DMS53 treated with DMSO at 0.1 percent for 48 hours (cell line): ENCODE measurements around the gene LRRC1.

ENCODE experiments used
- DNase-seq: peaks from one replicate; lab custom pipeline; 2025; ENCODE audit not compliant: unreplicated experiment; lab: John Stamatoyannopoulos, UW

Gene LRRC1

DNA sequence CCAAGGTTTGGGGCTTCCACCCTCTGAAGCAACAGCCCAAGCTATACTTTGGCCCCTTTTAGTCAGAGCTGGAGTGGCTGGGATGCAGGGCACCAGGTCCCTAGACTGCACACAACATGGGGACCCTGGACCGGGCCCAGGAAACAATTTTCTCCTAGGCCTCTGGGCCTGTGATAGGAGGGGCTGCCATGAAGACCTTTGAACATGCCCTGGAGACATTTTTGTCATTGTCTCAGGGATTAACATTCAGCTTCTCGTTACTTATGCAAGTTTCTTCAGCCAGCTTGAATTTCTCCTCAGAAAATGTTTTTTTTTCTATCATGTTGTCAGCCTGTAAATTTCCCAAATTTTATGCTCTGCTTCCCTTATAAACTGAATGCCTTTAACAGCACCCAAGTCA lies 82.3 kb downstream of the LRRC1 start:
- no peak for DNase-seq

DNA sequence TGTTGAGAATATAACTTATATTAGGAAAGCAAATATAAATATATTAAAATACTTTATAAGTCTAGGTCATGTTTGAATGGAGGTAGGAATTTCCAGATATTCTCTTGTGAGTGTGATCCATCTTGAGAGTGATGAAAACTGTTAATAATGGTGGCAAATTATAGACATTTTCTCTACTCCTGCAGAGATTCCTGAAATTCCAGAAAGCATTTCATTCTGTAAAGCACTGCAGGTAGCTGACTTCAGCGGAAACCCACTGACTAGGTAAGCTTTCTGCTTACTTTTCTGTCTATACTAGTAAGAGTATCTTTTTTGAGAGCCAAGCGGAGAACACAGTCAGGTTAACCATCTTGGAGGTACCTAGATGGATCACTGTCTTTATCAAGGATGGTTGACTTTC lies 84.0 kb downstream of the LRRC1 start:
- DNase-seq = no peak

DNA sequence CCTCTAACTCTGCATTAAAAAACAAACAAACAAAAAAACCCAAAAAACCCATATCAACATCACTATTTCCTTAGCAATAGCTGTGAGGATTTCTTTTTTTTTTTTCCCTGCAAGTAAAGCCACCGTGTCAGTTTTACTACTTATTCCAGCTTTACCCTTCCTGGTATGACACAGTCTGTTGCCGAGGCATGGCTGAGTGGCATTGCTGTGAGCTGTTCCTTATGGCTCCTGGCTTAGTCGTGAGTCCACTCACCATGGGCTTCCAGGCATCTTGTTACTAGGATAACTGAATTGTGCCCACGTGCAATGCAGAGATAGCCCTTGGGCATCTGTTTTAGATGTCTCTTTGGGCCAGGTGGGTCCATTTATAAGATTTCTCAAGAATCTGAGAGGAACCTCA lies 84.8 kb downstream of the LRRC1 start:
- DNase-seq = no peak

DNA sequence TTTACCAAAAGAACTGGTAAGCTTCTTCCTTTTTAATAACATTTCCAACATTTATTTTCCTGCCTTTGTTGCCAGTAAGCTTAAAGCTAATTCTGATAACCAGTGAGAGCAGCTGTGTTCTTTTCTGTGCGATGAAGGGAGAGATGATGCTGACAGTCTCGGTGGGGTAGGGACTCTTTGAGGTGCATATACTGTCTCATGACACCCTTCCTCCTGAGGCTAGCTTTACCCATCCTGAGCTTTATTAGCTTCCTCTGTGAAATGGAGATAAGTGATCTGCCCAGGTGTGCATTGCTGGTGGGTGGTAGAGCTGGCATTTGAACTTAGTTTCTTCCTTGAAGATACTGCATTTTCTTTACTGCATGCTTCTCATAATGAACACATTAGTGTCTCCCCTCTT lies 92.5 kb downstream of the LRRC1 start:
- no peak for DNase-seq

DNA sequence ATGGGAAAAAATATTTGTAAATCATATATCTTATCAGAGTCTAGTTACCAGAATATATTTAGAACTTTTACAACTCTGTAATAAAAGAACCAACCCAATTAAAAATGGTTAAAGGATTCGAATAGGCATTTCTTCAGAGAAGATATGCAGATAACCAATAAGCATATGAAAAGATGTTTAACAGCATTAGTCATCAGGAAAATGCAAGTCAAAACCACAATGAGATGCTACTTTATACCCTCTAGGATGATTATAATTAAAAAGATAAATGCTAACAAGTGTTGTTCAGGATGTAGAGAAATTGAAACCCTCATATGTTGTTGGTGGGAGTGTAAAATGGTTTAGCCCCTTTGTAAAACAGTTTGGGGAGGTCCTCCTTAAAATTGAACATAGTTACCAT lies 94.1 kb downstream of the LRRC1 start:
- no peak for DNase-seq

DNA sequence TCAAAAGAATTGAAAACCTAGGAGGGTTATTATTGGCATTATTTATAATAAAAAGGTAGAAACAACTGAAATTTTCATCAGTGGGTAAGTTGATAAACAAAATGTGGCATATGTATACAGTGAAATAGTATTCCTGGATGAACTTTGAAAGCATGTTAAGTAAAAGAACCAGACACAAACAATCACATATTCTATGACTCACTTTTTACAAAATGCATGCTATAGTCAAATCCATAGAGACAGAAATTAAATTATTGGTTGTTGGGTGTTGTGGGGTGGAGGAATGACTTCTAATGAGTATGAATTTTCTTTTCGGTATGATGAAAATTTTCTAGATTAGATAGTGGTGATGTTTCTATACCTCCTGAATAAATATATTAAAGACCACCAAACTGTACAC lies 94.6 kb downstream of the LRRC1 start:
- no peak for DNase-seq

DNA sequence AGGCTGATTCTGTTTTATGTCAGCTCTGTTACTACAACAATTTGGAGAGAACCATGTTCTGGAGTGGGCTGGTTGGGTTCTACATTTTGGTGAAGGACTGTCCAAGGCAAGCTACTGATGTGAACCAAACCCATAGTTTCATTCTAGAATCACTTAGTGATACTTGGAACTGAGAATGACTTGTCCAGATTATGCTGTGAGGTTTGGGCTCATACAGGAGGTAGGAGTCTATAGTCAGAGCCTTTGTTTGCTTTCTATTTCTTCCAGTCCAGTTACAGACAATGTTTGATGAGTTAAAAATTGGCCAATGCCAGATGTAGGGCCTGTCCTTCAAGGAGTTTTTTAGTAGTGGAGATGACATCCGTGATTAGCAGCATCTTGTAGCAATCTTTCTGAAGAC lies 97.9 kb downstream of the LRRC1 start:
- no peak for DNase-seq

DNA sequence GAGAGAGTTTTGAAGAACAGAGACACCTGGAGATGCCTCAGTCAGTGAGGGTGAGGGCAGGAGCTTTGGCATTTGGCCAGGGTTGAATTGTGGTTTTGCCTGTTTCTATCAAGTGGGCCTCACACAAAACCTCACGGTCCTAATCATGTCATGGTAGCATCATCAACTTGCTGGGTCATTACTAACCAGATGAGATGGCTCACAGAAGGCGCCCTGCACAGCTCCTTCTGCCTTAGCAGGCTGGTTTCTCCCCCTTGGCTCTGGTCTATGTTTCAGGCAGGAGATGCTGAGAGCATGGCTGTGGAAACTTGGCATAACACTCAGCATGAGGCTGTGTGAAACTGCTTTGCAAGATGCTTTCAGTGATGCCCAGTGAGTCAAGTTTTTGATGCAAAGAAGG lies 99.3 kb downstream of the LRRC1 start:
- peak; percentile 42 for DNase-seq

DNA sequence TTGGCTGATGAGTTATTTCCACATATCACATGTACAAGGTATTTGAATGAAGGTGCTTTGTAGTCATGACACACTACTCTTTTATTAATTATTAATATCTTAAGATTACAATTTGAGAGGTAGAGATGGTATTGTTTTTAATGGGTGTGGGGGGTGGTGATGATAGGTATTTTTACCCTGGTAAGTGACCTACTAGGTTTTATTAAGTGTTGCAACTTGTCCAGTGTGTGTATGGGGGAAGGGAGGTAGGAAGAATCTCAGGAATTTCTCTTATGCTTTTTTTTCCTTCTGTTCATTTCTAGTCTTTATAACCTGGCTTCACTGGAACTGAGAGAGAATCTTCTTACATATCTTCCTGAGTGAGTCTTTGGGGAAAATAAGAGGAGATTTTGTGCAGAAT lies 101.4 kb downstream of the LRRC1 start:
- no peak for DNase-seq

DNA sequence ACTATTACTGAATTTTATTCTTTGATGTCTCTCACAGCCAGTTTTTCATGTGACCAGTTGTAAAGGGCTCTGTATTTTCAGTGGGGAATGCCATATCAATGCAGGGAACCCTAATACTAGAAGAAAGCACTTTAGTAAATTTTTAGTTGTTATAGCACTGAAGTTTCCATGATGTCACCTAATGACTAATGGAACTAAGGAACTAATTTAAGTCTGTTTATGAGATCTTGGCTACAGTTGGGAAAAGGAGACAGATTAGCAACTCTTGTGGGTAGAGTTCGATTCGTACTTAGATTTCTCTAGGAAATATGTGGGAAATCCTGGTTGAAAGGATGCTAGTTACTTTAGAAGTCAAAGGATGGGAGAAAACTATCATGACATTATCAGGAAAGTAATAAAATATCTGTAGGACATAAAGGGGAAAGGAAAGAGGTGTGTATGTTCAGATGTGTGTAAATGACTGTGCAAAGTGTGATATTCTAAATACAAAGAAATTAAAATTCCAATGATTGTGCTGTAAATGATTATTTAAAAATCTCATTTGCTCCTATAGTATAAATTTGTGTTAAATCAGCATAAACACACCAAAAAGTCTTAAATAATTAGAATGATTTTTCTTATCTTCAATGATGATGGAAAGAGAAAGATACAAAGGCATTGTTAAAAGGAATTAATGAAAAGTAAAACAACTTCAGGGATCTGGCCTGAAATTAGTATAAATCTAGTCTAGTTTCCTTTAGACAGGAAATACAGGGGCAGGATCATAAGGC lies 103.4 kb downstream of the LRRC1 start:
- no peak for DNase-seq

DNA sequence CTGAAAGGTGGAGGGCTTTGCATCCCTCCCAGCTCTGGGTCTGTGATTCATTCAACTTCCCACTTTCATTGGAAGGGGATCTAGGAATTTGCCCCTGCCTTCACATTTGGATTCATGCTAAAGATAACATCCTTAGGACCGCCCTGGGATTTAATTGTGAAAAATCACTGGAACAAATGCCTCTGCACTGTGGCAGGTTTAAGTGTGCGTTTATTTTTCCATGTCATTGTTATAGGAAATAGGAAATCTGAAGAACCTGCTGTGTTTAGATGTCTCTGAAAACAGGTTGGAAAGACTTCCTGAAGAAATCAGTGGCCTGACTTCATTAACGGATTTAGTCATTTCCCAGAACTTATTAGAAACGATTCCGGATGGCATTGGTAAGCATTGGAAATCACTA lies 104.7 kb downstream of the LRRC1 start:
- DNase-seq = no peak

DNA sequence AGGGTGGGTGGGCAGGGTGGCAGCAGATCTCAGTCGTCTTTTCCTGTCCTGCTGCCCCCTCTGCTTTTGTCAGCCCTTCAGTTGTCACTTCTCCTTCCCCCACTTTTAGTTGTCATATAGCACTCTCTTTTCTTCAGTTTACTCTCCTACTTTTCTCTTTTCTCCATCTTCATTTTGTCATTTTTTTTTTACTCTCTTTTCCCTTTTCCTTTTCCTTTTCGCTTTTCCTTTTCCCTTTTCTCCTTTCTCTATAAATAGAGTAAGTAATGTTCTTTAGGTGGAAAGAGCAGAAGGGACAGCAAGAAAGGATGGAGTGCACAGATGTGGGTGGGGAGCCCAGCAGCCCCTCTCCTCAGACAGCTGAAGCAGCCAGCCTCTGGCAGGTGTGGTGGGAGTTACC lies 108.6 kb downstream of the LRRC1 start:
- DNase-seq = no peak

DNA sequence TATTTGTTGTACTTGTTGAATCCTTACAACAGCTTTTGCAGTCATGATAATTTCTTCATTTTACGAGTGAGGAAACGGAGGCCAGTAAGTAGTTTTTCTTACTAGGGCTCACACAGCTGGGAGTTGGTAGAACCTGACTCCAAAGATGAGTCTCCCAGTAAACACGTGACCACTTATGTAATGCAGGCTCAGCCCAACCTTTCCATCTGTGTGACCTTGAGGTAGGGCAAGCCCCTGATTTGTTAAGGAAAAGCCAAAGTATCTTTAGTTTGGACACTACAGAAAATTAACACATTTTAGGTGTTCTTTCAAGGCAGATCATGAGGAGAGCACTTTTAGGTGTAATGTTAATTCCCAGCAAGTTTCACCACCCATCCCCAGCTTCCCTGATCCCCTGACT lies 111.3 kb downstream of the LRRC1 start:
- no peak for DNase-seq

DNA sequence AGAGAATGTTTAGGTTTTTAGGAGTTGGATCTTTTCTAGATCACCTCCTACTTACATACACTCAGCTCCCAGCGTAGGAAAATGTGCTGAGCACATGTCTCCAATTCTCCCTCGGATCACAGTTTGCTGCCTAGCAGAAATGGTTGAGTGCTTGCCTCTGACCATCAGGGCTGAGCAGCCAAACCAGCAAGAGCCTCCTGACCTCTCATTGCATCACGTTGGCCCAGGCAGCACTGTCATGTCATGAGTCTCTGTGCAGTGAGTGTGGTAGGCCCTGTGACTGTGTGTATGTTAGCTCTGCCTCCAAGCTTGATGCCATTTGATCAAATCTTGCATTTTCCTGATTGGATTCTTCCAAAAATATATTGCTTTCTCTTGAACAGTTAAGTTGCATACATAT lies 112.0 kb downstream of the LRRC1 start:
- DNase-seq = no peak

DNA sequence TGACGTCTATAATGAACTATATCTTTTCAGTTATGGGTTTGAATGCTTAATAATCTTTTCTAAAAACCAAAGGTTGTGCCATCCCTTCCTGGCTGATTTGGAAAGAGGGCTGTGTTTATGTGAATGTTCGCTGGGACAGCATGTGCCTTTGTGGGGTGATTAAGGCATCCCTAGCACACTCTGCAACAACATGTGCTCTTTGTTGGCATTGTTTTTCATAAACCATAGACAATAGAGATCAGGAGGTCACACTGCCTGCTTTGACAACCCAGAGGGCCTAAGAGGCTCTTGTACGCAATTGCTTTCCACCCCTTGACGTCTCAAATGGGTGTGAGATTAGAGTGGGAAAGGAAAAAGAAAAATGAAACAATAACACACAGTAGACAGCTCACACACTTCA lies 116.0 kb downstream of the LRRC1 start:
- DNase-seq = no peak

DNA sequence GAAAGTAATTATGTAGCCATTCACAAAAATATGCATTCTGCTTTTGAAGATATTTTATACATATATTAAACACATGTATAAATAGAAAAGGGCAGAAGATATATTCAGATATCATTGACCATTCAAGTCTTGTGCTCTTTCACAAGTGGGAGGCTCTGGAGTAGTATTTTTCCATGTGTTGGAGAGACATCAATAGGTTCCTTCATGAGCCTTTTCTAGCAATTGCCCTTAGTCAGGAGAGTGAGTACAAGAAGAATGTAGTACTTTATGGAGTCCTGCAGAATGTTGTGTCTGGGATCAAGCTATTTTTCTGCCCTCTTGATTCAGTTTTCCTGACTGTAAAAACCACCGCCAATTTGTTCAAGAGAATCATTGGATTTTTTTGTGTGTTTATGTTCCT lies 117.9 kb downstream of the LRRC1 start:
- no peak for DNase-seq

DNA sequence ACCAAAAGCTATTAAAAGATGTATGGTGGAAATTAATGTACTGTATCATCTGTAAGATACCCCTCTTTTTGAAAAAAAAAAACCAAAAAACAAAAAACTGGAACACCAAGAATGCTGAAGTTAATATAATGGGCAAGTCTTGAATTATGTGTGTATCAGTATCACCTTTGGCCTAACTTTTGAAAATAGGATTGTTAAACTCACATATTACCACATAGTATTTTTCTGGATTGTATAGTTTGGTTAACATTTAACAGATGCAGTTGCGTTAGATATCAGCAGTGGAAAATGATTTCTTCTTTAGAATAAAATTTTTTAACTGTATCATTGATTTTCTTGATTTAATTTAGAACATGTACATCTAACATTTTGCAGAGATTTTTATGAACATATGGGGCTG lies 118.5 kb downstream of the LRRC1 start:
- no peak for DNase-seq

DNA sequence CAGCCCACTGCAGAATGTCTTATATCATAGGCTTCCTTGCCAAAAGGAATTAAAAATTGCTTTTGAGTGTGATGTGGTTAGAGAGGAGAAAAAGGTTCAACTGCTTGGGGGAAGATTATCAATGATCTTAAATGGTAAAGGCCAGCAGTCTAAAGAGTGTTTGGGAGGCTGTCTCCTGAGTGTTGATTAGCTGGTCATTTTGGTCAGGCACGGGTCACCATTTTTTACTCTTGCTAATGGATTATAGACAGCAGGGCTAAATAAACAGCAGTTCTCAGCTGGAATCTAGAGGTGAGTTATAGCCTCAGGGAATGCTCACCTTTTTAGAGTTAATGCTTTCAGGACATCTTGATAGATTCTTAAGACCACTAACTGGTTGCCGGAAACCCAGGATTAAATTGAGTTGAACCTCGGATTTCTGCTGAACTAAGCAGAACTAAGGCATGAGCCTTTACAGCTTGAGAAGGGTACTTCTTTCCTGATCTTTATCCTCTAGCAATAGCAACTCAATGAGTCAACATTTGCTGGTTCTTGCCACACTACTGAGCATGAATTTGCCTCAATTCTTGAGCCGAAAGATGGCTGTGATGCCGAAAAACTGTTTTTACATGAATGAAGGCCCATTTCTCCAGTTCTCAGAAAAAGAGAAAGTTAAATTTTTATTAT lies 120.4 kb downstream of the LRRC1 start:
- DNase-seq = no peak

DNA sequence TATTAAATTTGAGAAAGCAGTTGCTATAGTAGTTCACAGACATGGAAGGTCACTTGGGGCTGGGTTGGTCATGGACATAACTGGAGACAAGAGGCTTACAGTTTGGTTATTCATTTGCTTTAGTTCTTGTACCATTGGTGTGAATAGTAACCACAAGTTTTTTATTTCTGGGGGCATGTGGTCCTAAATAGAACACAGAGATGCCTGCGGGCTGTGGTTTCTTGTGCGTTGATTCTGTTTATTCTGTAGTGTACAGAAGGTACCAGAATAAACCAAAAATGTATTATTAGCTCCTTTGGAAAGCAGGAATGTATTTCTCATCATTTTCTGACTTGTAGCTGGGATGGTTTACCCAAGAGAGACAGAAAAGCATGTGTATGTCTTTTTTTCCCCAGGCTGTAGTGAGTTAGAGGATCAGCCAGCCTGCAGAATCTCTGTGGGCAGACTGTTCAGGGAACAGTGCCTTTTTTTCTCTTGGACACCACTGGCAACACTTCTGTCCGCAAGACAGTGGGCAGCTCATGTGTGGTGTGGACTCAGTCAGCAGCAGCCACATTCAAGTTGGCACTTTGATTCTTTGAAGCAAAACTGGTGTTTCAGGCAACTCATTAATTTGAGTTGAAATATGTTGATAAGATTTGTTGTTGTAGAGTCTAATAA lies 122.1 kb downstream of the LRRC1 start:
- no peak for DNase-seq

DNA sequence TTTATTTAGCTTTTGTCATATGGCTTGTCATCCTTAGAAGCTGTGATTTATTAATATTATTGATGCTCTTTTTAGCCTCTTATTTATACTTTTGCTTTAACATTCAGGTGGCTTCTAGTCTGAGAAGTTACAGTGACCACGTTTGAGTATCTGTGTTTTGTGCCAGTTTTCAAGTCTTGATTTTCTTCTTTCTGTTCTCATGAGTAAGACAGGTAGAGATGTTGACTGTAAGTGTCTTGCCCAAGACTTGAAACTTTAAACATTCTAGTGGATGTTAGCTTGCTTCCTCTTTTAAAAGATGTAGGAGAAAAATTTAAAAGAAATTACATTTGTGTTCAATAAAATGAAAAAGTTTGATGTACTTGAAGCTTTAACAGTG lies 122.6 kb downstream of the LRRC1 start:
- DNase-seq = no peak

DNA sequence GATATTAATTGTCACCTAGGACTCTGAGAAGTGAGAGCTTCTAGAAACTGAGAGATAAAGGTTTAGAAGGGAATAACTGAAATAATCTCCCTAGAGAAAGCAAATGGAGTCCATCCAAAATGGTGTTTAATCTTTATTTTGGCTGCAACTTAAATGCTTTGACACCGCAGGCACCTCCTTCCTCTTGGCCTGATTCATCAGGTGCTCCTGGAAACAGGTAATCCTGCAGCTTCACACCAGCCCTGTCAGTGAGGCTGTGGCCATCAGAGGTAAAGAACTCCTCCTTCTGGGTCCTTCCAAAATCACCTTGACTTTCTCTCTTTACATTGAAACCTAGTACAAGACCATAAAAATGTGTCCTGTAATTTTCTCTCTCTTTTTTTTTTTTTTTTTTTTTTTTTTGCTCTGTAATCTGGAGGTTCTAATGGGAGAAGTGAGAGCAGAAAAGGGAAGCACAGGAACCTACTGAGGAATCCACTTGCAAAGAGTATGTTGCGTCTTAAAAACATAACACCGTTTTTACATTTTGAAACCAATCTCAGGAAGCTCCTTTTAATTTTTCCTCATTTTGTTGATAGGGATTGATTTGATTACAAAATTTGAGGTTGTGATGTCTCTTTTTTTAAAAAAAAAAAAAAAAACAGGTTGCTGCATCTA lies 124.2 kb downstream of the LRRC1 start:
- DNase-seq = no peak

DNA sequence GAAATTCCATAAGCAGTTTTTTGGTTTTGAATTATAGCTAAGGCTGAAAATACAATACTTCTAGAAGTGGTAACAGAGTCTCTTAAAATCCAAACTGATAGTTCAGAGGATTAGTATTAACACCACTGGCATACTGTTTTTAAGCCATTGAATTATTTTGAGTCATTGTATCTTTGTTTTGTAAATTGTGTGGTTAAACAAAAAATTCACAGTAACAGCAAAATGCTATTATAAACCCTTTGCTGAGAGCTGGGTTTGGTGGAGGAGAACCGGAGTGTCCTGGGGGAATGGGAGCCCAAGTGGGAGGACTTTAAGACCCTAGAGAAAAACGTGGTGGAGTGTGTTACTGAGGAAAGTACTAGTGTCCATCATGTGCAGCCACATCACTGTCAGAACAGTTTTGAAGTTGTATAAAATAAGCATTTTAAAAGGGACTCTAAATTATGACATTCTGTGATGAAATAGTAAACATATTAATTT lies 125.1 kb downstream of the LRRC1 start:
- DNase-seq = no peak
